HG02981 (cell line): ENCODE measurements around the gene CLIC4.
A peak's percentile ranks its signal among the peaks of the same experiment; 100 is the strongest.
"Not testable (repeated sequence)": the region's sequence is repeated elsewhere in the genome, so short reads cannot be mapped to it uniquely, and the experiment has no call there.

Experiments used
- ATAC-seq: cut with Tn5 transposase; IDR thresholded peaks from one replicate; pipeline ENCODE4 v1.9.1; 2021; ENCODE audit warnings: mild to moderate bottlenecking, moderate library complexity; ENCODE audit not compliant: unreplicated experiment

Gene CLIC4

DNA sequence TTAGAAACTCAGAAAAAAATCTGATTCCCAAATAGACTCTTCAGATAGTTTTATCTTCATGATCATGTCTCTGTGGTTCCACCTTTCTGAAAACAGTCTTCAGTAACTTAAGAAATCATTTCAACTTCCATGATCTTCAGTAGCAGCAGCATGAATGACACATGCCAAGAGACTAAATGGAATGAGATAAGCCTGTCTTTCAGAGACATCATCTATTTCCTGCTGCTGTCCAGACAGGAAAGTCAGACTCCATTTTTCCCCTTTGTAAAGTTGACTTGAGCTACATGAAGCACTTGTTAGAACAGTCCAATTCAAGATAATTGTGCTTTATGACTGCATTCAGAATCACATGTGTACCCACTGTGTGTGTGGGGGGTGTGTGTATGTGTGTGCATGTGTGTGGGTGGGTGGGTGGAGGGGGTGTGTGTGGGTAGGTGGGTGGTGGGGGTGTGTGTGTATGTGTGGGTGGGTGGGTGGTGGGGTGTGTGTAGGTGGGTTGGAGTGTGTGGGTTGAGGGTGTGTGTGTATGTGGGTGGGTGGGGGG lies 58.8 kb downstream of the CLIC4 start:
- ATAC-seq: no peak

DNA sequence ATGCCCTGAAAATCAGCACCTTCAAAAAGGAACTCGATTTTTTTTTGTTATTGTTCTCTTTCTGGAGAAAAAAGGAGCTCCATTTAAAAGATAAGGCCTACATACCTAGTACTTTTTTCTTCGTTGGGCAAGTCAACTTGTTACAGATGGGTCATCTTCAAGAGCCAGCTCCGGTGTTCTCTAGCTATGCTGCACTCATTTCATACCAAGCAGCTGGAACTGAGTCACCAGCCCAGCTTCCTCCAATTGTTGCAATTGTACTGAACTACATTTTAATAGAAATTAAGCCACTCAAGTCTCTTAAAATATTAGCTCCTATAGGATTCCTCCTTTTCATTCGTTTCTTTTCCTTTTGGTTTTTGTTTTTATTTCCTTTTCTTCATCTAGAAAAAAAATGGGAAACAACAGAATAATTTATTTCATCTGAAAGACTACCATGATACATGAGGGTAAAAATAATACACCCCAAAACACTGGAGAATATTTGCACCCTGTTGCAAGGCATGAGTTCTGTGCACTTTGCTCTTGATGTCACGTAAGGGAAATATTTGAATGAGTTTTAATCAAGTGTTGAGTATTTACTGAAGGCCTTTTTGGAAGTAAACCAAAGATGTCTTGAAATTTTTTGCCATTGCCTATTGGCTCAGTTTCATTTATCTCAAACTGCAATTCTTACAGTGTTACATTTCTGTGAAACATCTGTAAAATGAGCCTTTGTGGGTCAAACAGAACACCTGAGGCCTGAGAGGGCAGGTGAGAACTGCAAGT lies 60.5 kb downstream of the CLIC4 start:
- no peak for ATAC-seq

DNA sequence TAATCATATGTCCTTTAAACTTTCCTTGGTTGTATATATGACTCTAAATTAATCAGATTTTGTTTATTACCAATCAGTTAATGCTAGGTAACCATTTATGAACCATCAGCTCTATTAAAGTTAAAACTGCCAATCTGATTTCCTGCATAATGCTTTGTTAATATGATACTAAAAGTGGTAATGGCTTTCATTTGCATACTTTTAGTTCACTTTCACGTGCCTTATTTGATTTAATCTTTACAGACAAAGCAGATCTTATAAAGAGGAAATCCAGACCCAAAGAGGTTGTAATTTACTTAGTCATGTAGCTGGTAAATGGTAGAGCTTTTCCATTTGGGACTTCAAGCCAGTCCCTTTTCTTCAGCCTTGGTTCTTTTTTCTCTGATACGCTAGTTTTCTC lies 61.3 kb downstream of the CLIC4 start:
- no peak for ATAC-seq

DNA sequence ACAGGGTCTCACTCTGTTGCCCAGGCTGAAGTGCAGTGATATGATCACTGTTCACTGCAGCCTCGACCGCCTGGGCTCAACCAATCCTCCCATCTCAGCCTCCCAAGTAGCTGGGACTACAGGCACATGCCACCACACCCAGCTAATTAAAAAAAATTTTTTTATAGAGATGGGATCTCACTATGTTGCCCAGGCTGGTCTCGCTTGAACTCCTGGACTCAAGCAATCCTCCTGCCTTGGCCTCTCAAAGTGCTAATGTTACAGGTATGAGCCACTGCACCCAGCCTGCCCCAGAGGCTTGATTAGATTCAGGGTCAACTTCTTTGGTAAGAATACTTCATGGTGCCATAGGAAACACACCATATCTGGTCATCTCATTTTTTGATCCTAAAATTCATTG lies 66.2 kb downstream of the CLIC4 start:
- ATAC-seq: not testable (repeated sequence)

DNA sequence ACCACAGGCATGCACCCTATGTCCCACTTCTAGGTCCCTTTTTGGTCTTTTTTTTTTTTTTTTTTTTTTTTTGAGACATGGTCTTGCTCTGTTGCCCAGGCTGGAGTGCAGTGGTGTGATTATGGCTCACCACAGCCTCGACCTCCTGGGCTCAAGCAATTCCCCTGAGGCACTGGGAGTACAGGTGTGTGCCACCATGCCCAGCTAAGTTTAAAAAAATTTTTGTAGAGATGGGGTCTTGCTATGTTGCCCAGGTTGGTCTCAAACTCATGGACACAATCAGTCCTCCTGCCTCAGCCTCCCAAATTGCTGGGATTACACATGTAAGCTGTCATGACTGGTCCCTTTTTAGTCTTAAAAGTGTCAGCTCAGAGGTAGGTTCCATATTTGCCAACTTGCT lies 75.0 kb downstream of the CLIC4 start:
- not testable (repeated sequence) for ATAC-seq

DNA sequence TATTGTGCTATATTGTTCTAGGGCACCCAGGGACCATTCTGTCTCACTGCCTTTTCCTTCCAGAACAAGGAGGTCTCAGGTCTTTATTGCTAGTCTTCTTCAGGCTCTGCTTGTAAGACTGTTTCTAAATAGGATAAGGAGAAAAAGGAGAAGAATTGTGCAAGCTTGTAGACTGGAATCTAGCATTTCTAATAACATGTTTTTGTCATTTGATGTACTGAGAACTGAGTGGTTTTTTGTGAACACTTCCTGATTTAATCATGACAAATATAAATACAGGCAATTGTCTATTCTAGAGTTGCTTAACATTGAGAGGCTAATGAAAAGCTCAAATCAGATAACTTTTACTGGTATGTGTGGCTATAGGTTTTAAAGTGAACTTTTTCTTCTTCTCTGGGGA lies 77.6 kb downstream of the CLIC4 start:
- no peak for ATAC-seq

- ATAC-seq: not testable (repeated sequence)
These were observed 78.2 kb downstream of the CLIC4 start for GRCh38 chr1:24823486-24823885.

GRCh38 chr1:24825174-24825573 lies 79.9 kb downstream of the CLIC4 start:
- ATAC-seq: no peak

GRCh38 chr1:24826510-24826909 lies 81.3 kb downstream of the CLIC4 start:
- ATAC-seq: no peak

GRCh38 chr1:24827379-24828135 lies 82.3 kb downstream of the CLIC4 start:
- ATAC-seq: no peak

DNA sequence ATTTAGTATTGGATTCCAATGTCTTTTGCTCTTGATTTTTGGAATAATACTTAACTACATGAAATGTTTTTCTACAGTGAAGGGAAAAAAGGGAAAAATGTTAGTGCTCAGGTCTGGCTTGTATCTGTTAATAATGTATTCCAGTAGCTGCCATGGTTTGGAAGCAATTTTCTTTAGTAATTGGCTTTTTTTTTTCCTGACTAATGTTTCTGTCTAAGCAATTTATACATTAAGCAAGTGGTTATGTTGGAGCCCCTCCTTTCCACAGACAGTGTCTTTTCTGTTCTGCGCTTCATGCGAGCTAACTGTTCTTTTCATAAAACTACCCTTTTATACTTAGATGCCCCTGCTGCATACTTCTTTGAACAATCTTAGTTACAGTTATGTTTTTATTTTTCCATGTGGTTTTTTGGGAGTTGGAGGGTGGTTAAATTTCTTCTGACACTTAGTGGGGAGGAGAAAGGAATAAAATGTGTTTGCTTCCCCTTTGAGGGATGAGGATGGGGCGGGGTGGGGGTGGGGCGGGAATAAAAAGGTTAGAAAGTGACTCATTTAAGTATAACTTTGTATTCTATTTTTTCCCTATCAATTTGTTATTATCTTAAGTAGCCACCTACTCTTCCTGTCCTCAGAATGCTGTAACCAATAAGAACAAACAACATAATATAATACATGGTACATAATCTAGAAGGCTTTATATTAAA lies 83.1 kb downstream of the CLIC4 start:
- no peak for ATAC-seq

- ATAC-seq: no peak
These were observed 83.6 kb downstream of the CLIC4 start for GRCh38 chr1:24828887-24829192.

DNA sequence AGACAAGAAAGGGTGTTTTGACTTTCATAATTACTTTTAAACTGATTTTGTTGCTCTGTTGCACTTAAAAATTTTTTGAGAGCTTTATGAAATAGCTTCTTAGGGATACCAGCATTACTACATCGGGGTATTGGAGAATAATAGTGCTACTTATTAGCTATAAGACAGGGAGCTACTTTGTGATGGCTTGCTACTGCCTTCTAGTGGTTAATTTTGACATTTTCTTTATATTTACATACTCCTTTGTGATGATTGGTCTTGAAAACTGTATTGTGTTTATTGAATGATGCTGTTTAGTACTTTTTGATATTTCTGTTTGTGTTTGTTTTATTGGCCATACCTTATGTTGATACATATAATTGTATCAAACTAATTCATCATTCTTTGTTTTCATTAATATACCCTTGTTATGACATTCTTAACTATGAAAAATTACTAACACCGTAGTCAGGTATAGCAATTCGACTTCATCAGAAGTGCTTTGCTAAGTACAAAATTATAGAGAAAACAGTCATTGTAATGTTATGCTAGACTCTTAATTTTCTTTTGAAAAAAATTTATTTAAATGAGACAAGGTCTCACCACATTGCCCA lies 85.5 kb downstream of the CLIC4 start:
- no peak for ATAC-seq

DNA sequence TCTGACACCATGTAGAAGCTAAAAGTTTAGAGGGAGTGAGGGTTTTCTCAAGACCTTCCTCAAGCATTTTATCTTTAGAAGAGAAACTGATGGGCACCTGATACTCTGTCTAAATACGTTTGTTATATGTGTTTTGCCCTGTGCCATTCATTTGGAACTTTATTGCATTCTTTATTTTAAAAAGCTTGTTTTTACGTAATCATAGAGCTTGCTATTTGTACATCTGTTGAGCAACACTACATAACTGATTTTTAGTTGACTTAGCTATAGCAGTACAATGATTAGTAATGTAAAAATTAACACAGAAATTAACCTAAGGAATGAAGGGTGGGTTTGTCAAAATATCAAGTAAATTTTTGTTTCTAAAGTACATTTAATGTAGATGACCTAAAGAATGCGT lies 96.3 kb downstream of the CLIC4 start:
- no peak for ATAC-seq

DNA sequence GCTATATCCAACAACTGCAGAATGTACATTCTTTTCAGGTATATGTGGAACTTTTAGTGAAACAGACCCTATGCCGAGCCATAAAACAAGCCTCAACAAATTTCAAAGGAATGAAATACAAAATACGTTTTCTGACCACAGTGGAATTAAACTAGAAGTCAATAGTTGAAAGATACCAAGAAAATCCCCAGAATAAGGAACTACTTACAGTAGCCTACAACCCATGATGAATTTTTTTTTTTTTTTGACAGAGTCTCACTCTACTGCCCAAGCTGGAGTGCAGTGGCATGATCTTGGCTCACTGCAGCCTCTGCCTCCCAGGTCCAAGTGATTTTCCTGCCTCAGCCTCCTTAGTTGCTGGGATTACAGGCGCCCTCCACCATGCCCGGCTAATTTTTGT lies 101.4 kb downstream of the CLIC4 start:
- ATAC-seq: no peak

DNA sequence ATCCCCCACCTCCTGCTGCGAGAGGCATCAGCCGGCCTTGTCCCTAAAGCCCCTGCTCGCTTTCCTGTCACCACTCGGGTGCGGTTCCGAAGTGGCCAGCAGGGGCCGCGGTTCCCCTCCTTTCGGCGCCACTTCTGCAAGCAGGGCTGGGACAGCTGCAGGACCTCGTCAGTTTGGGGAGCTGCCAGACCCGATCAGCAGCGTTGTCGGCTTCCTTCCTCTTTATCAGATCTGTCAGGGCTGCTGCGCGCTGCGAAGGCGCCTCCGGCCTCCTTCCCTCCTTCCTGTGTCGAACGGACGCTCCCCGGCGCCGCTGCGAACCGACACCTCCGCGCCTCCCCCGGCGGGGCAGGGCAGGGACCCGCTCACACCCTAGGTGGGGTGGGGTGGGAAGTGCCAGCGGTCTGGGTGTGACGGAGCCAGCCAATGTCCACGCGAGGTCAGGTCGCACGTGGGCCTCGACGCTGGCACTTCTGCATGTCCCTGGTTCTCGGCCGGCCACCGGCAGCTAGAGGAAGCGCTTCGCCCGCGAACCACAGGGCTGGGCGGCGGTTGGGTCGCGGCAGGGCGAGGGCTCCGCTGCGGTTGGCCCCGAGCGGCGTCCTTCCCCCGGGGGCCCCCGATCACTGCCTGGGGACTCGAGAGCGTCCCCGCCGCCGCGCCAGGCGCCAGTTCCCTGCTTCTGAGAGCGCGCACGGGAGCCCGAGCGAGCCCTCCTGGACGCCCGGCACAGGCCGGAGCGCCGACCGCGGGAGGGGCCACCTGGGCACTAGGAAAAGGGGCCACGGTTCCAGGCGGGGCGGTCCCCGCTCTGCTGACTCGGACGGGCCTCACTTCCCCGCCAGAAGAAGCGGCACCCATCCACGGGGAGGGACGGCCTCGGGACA lies 103.0 kb downstream of the CLIC4 start:
- peak; percentile 88 for ATAC-seq

GRCh38 chr1:24849672-24850295 lies 104.5 kb downstream of the CLIC4 start:
- ATAC-seq: no peak

DNA sequence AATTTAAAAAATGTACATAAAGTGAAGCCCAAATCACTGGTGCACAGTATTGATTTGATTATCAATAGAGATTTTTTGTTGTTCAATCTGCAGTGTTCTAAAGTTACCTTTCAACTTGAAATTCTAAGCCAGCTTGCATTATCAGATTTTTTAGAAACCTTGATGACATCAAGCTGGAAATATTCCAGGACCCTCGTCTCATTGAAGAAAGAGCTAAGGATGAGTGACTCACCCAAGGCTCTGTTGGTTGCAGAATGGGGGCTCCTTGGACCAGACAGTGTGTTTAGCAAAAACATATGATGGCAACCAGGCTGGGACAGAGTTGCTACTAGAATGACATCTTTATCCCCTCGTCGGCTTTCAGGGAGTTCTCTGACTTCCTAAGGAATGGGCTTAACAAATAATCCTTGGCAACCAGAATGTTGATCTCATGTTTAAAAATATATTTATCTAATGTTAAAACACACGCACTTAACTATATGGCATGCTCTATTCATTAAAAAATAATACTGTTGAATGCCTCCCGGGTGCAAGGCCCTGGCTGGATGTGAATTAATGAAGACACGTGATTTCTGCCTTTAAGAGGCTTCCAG lies 105.2 kb downstream of the CLIC4 start:
- no peak for ATAC-seq

GRCh38 chr1:24853649-24854048 lies 108.4 kb downstream of the CLIC4 start:
- no peak for ATAC-seq
